Epithelial cell of proximal tubule (primary cell): ENCODE data around the gene TMEM178B. TPM values are rescaled to one million over a fixed set of nuclear protein-coding genes. Genes with fewer than 3 reads are reported as not detected.

ENCODE experiments used
- DNase-seq: peaks from one replicate; pipeline ENCODE4 v3.0.0-alpha.2; 2011; ENCODE audit warnings: low read depth
- H3K4me3 ChIP-seq: 2 replicates; pipeline ENCODE4 v1.5.1; 2011; ENCODE audit warnings: low read depth, mild to moderate bottlenecking, low read length
- total RNA-seq: library from RNA; depleted of rRNA; stranded (reverse); fragments of >200 nt; gene quantifications from 2 replicates; pipeline ENCODE4 v1.2.3, GENCODE V29; 2015
- TF ChIP-seq, protein P1 (sequence below): conservative IDR thresholded peaks from 2 replicates; pipeline ENCODE4 v1.5.1; 2012; ENCODE audit warnings: low read depth, mild to moderate bottlenecking, low read length

Gene TMEM178B
- total RNA-seq, 1 donor from 2014 or later, result 3.1 TPM

DNA sequence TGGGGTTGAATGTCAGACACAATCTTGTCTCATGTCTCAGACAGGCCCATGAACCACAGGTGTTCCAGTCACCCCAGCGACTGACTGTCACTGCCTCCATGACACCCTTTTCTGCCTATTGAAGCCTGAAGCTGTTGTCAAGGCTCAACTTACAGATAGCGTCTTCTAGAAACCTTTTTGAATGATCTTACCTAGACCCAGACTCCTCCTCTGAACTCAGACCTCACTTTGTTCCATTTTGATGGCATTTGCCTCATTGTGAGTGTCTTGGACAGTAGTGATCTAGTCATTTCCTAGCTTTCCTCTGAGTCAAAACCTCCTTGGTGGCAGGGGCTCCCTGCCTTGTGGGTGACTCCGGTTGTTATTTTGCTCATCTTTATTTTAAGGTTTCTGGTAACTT, 379.0 kb downstream of the TMEM178B start:
- TF ChIP-seq, protein P1, sequence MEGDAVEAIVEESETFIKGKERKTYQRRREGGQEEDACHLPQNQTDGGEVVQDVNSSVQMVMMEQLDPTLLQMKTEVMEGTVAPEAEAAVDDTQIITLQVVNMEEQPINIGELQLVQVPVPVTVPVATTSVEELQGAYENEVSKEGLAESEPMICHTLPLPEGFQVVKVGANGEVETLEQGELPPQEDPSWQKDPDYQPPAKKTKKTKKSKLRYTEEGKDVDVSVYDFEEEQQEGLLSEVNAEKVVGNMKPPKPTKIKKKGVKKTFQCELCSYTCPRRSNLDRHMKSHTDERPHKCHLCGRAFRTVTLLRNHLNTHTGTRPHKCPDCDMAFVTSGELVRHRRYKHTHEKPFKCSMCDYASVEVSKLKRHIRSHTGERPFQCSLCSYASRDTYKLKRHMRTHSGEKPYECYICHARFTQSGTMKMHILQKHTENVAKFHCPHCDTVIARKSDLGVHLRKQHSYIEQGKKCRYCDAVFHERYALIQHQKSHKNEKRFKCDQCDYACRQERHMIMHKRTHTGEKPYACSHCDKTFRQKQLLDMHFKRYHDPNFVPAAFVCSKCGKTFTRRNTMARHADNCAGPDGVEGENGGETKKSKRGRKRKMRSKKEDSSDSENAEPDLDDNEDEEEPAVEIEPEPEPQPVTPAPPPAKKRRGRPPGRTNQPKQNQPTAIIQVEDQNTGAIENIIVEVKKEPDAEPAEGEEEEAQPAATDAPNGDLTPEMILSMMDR, result no peak

DNA sequence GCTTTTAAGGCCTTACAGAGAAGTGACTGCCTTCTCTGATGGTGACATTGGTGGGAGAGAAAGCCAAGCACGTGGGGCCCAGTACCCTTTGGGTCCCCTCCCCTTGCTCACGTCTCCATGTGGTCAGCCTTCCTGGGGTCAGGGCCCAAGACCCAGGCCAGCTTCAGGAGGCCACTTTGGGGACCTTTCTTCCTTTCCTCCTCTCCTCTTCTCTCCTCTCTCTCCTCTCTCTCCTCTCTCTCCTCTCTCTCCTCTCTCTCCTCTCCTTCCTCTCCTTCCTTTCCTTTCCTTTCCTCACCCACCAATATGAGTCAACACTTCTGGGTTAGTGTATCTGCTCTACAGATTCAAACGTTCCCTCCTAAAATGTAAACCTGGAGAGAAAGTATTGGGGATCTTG, 380.5 kb downstream of the TMEM178B start:
- DNase-seq, result no peak
- no peak overlapping the region for H3K4me3 ChIP-seq
- TF ChIP-seq, protein P1, result no peak

More for the DNA sequence above, 379.0 kb downstream of the TMEM178B start:
- H3K4me3 ChIP-seq, result no peak overlapping the region
- DNase-seq, result no peak

DNA sequence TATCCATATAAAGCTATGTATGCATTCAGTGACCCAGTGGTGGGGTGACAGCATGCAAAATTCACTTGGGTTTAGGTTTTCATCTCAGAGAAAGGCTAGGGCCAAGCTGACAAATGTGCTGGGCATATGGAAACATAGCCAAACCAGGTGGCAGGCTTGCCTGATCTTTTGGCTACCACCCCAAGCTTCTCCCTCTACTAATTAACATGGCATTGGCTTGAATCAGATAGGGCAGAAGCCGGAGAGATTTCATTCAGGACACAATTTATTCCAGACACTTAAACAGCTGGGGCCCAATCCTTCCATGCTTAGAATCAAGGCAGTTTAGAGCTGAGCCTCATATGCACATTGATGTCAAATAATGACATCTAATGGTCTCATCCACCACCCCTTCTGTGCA, 381.9 kb downstream of the TMEM178B start:
- DNase-seq, result no peak
- TF ChIP-seq, protein P1, result no peak
- no peak overlapping the region for H3K4me3 ChIP-seq

DNA sequence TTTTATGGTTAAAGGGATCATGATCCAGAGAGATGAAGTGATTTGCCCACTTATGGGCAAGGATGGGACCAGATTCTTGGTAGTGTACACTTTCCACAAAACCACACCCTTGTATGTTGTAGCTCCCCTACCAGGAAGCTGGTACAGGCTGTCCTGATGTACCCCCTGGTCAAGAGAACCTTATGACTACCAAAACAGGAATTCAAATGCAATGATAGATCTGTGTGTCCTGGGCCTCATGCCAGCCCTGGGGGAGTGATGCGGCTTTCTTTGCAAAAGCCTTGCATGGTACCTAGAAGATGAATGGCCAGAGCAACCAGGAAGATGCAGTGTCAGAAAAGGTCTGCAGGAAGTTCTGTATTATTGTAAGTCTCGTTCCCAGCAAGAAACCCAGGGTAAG, 382.4 kb downstream of the TMEM178B start:
- no peak for DNase-seq
- TF ChIP-seq, protein P1, result no peak
- no peak overlapping the region for H3K4me3 ChIP-seq

DNA sequence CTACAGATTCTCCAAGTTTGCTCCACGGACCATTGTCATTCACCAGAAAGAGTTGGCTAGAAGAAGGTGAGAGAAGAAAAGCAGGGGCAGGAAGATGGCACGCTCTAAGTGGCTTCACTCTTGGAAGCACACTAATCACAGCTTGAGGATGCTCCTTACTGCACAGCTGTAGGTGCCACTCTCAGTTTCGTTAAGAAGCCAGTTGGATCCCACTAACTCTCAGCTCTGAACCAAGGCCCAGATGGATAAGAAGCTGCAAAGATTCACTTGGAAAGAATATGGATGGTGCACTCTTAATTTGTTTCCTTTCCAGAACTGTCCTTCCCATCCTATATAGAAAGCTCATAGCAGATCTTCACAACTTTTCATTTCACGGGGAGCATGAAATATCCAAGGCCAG, 382.8 kb downstream of the TMEM178B start:
- H3K4me3 ChIP-seq, result no peak overlapping the region
- no peak for DNase-seq
- TF ChIP-seq, protein P1, result no peak

DNA sequence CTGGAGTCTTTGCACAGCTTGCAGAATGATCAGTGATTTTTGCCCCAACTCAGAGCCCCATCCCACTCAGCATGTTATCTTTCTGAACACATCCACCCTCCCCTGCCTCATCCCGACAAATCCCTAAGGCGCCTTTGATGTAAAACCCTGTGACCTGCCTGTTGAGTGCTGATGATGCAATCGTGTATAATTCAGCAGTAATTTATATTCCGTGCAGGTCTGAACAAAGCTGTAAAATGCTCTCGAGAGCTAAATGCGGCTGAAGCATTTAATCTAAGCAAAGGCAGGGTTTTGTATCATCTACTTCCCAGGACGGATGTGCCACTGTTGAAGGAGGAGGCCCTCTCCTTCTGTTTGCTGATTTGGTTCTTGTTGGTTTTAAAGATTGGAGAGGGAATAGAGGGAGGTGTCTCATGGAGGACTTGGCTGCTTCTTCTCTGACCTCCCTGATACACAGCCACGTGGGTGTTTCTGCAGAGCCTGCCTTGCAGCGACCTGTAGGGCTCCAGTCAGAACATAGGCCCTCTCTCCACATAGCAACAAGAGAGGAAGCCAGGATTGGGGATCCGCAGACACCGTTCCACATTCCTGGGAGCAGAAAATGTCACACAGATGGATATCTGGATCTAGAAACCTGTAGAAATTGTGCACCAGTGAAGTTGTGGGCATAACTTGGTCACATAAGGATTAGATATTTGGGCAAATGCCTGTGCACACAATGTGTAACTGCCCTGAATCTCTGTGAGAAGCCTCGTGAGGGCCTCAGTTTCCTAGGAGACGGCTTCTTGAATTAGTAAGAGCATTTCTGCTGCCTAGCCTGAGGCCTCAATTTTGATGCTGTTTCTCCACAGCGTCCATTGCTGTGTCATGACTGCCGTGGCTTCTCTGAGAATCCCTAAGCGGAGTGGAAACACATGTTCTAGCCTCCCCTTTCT, 387.2 kb downstream of the TMEM178B start:
- H3K4me3 ChIP-seq, result no peak overlapping the region
- no peak for DNase-seq
- TF ChIP-seq, protein P1, result no peak

DNA sequence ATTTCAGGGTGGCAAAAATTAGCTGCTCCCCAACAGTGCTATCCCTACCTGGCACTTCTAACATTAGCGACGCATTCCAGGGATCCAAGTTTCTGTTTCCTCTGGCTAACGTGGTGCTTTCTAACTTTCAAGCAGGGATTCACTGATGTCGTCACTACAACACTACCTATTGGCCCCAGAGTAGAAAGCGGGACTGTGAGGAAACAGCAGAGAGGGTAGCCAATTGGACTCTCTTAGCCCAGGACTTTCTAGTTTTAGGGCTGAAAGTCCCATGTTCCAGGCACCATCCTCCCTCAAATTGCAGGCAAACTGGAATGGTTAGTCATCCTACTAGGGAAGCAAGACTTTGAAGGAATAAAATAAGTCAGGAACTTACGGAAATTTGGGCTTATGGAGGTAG, 388.1 kb downstream of the TMEM178B start:
- no peak overlapping the region for H3K4me3 ChIP-seq
- no peak for DNase-seq
- TF ChIP-seq, protein P1, result no peak
